ENCODE data around the gene INAFM2. TPM values are rescaled to one million over a fixed set of nuclear protein-coding genes. Genes with fewer than 3 reads are reported as not detected.

The INAFM2 gene
- total and polyA plus RNA-seq, 4 donors, result 26.0 to 70.0 (median 56.5) TPM

DNA sequence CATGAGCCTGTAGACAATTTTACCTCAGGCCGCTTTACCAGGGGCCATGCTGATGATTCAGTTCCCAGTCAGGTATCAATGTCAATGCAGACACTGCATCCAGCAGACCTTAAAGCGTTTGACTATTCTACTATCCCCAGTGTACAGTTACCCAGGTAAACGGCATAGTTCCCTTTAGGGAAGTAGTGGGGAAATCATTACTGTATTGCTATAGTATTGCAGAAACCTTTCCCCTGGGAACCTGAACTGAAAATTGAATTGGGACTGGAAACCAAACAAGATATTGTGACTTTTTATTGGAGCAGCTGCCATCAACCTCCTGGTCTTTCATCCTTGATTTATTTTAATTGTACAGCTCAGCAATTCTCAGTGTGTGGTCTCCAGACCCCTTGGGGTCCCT is 6.6 kb upstream of the INAFM2 start:
- H3K4me1 ChIP-seq (ENCODE audit: control insufficient read depth in 1 of 2, insufficient read depth in 2 of 2, low read length in 2 of 2), result no peaks in the 10 kb centered on the region
- no peaks in the 10 kb centered on the region for H3K9me3 ChIP-seq (ENCODE audit: control insufficient read depth, low read length)
- ATAC-seq (ENCODE audit: low FRiP score) (no peak), DNase-seq (no peak)
- intact Hi-C loops (cut with DNase I), result loop anchor here in 1 of 2 donors (10.0 kb wide), 1 partner anchor 62 kb away; no protein-coding TSS in a partner anchor
- no peak overlapping the region for H3K27ac ChIP-seq (ENCODE audit: low read depth in 1 of 2, low read length in 2 of 2)
- H3K27me3 ChIP-seq (ENCODE audit: control insufficient read depth in 1 of 2, insufficient read depth in 2 of 2, low read length in 1 of 2), result no peaks in the 10 kb centered on the region
- WGBS, 2 donors, result 91 to 93% methylated on average over 3 of the region's 3 CpGs
- H3K36me3 ChIP-seq (ENCODE audit: control insufficient read depth in 1 of 2, insufficient read depth in 2 of 2, low read length in 1 of 2), result no peaks in the 10 kb centered on the region
- H3K4me3 ChIP-seq (ENCODE audit: low read length in 2 of 2), result no peak overlapping the region

DNA sequence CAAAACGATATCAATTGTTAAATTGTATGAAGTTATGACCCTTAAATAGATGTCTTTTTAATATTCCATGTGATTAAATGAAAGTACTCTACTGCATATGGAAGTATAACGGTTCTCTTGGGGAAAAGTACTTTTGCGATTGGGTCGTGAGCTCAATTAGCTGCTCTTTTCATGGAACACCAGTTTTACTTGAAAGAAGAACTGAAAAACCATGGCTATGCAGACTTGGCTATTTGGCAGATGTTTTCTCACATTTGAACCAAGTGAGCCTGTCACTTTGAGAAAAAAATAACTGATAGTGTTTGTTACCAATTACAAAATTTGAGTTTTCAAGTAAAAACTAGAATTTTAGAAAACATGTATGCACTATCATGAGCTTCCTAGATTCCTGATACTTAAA is 5.9 kb upstream of the INAFM2 start:
- no peak for DNase-seq
- no peak for ATAC-seq (ENCODE audit: low FRiP score)
- Histone ChIP-seq H3K4me3 (ENCODE audit: low read length in 2 of 2) (no peak overlapping the region), H3K27me3 (ENCODE audit: control insufficient read depth in 1 of 2, insufficient read depth in 2 of 2, low read length in 1 of 2) (no peaks in the 10 kb centered on the region), H3K9me3 (ENCODE audit: control insufficient read depth, low read length) (no peaks in the 10 kb centered on the region), H3K36me3 (ENCODE audit: control insufficient read depth in 1 of 2, insufficient read depth in 2 of 2, low read length in 1 of 2) (no peaks in the 10 kb centered on the region), H3K27ac (ENCODE audit: low read depth in 1 of 2, low read length in 2 of 2) (no peak overlapping the region), H3K4me1 (ENCODE audit: control insufficient read depth in 1 of 2, insufficient read depth in 2 of 2, low read length in 2 of 2) (no peaks in the 10 kb centered on the region)
- intact Hi-C loops (cut with DNase I), result loop anchor here in 1 of 2 donors (10.0 kb wide), 1 partner anchor 63 kb away; no protein-coding TSS in a partner anchor
- WGBS, 2 donors, result 83 to 90% methylated on average over 4 of the region's 4 CpGs

DNA sequence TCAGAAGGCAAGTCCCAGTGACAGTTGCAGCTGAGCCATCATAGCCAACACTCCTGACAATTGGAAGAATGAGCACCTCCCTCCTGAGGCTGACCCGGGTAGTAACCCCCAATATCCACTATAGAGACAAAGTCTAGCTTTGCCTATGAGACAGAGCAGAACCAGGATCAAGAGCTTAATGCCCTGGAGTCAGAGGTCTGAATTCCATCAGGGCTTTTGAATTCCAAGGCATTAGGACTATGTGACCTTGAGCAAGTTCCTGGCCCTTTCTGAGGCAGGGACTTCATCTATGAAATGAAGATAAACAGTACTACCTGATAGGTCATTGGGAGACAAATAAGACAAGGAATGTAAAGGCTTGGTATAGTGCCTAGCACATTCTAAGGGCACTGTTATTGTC is 3.1 kb upstream of the INAFM2 start:
- DNase-seq, result no peak

DNA sequence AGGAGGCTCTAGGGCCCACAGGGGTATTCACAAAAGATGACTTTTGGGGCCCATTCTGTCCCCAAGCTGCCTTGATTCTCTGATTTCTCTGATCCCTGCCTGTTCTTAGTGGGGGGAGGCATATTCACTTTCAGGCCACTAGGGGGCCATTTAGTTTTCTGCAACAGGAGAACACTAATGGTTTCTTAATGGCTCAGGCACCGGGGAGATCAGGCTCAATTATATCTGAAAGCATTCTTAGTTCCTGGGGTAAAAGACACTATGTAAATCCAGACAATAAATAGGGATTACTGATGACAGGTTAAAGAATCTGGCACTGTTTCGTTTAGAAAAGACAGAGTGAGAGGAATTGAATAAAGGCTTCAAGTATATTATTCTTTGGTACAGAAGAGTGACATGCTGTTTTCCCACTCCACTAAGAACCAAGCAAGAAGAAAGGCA is 2.5 kb upstream of the INAFM2 start:
- WGBS, 2 donors, result 0 to 2% methylated on average over 2 of the region's 2 CpGs
- no peaks in the 10 kb centered on the region for H3K36me3 ChIP-seq (ENCODE audit: control insufficient read depth in 1 of 2, insufficient read depth in 2 of 2, low read length in 1 of 2)
- H3K27me3 ChIP-seq (ENCODE audit: control insufficient read depth in 1 of 2, insufficient read depth in 2 of 2, low read length in 1 of 2), result no peaks in the 10 kb centered on the region
- H3K27ac ChIP-seq (ENCODE audit: low read depth in 1 of 2, low read length in 2 of 2), result no peak overlapping the region
- intact Hi-C loops (cut with DNase I), result loop anchor here in 1 of 2 donors (5.0 kb wide), 2 partner anchors 46 to 101 kb away; no protein-coding TSS in a partner anchor
- DNase-seq (peak in 1 of 2 donors; percentile 59), ATAC-seq (ENCODE audit: low FRiP score) (peak; percentile 51)
- no peaks in the 10 kb centered on the region for H3K4me1 ChIP-seq (ENCODE audit: control insufficient read depth in 1 of 2, insufficient read depth in 2 of 2, low read length in 2 of 2)
- no peaks in the 10 kb centered on the region for H3K9me3 ChIP-seq (ENCODE audit: control insufficient read depth, low read length)
- no peak overlapping the region for H3K4me3 ChIP-seq (ENCODE audit: low read length in 2 of 2)

More for the DNA sequence above, 3.1 kb upstream of the INAFM2 start:
- no peak for ATAC-seq (ENCODE audit: low FRiP score)
- Histone ChIP-seq H3K27me3 (ENCODE audit: control insufficient read depth in 1 of 2, insufficient read depth in 2 of 2, low read length in 1 of 2) (no peaks in the 10 kb centered on the region), H3K4me1 (ENCODE audit: control insufficient read depth in 1 of 2, insufficient read depth in 2 of 2, low read length in 2 of 2) (no peaks in the 10 kb centered on the region), H3K4me3 (ENCODE audit: low read length in 2 of 2) (no peak overlapping the region), H3K27ac (ENCODE audit: low read depth in 1 of 2, low read length in 2 of 2) (no peak overlapping the region), H3K9me3 (ENCODE audit: control insufficient read depth, low read length) (no peaks in the 10 kb centered on the region), H3K36me3 (ENCODE audit: control insufficient read depth in 1 of 2, insufficient read depth in 2 of 2, low read length in 1 of 2) (no peaks in the 10 kb centered on the region)
- intact Hi-C loops (cut with DNase I), result loop anchor here in 1 of 2 donors (5.0 kb wide), 2 partner anchors 47 to 102 kb away; no protein-coding TSS in a partner anchor
- WGBS, 2 donors, result 95 to 96% methylated on average over 1 of the region's 1 CpG

DNA sequence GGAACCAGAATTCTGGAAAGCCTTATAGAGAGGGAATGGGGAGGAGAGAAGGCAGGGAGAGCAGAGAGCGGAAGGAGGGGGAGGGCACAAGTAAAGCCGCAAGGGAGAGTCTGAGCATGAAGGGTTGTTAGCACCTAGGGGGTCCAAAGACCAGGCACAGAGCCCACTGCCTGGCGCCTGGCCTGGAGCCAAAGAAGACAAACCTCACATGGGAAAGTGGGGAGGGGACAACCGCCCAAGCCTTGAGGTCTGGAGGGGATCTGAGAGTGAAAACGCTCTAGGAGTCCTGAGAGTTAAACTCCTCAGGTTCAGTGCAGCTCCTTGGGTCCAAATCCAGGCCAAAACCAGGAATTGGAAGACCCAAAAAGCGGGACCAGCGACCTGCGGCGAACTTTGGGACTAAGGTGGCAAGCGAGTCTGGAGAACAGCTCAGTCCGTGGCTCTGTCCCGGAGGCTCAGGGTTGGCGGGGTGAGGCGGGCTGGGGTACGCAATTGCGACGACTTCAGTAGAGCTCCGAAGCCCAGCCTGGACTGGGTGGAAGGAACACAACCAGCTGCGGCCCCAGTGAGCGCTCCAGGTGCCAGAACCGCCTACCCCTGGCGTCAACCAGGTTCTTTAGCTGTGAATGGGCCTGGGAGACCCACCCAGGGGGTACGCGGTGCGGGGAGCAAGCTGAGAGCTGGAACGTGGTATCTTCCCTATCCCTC is 807 bp upstream of the INAFM2 start:
- DNase-seq, result peak in 1 of 2 donors; percentile 69
- intact Hi-C loops (cut with DNase I), result loop anchor here (2.0 to 5.0 kb wide), 4 partner anchors 16 to 100 kb away; partner anchors contain the start of gene CCDC9B (in 1 of the 2)

DNA sequence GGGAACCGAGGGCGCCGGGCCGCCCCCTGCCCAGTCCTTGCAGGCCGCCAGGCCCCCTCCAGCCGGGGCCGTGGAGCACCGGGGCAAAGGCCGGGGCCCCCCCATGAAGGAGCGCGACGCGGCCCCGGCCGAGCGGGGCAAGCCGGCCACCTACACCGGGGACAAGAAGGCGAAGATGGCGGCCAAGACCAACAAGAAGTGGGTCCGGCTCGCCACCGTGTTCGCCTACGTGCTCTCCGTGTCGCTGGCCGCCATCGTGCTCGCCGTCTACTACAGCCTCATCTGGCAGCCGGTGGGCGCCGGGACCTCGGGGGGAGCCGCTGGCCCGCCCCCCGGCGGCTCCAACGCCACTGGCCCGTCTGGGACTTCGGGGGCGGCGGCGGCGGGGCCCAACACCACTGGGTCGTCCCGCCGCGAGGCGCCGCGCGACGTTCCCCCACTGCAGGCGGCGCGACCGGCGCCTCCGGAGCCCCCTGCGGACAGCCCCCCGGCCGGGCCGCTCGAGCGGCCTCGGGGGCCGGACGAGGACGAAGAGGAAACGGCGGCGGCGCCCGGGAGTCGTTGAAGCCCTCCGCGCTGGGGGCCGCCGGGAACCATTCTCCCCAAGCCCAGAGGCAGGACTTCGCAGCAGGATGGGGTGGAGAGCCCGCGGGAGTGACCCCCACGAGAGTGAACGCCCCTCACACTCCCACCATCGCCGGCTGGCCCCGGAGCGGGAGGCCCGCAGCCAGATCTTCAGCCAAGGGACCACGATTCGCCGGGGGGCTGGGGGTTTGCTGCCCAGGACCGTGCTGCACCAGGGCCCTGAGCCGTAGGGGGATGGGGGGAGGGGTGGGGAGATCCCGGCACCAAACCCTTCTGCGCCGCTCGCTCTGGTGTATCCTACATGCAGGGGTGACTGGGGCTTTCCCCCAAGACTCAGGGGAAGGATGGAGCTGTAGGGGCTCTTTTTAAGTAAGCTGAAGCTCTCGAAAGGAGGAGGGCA is 753 bp downstream of the INAFM2 start:
- intact Hi-C loops (cut with DNase I), result loop anchor here (2.0 to 5.0 kb wide), 4 partner anchors 15 to 98 kb away; partner anchors contain the start of gene CCDC9B (in 1 of the 2)
- peaks cover 3 to 5% of the 10 kb centered on the region in 2 donors for H3K4me1 ChIP-seq (ENCODE audit: control insufficient read depth in 1 of 2, insufficient read depth in 2 of 2, low read length in 2 of 2)
- peak; percentile 69 to 86 for DNase-seq
- WGBS, 2 donors, result 0 to 1% methylated on average over 54 to 101 of the region's 101 CpGs
- peak overlapping the region; percentile 96 to 97 for H3K4me3 ChIP-seq (ENCODE audit: low read length in 2 of 2)
- H3K36me3 ChIP-seq (ENCODE audit: control insufficient read depth in 1 of 2, insufficient read depth in 2 of 2, low read length in 1 of 2), result no peaks in the 10 kb centered on the region
- H3K9me3 ChIP-seq (ENCODE audit: control insufficient read depth, low read length), result no peaks in the 10 kb centered on the region
- ATAC-seq (ENCODE audit: low FRiP score), result no peak
- no peaks in the 10 kb centered on the region for H3K27me3 ChIP-seq (ENCODE audit: control insufficient read depth in 1 of 2, insufficient read depth in 2 of 2, low read length in 1 of 2)
- peak overlapping the region; percentile 91 to 95 for H3K27ac ChIP-seq (ENCODE audit: low read depth in 1 of 2, low read length in 2 of 2)

More for the DNA sequence above, 807 bp upstream of the INAFM2 start:
- Histone ChIP-seq H3K4me1 (ENCODE audit: control insufficient read depth in 1 of 2, insufficient read depth in 2 of 2, low read length in 2 of 2) (peaks cover 0 to 3% of the 10 kb centered on the region in 2 donors), H3K27me3 (ENCODE audit: control insufficient read depth in 1 of 2, insufficient read depth in 2 of 2, low read length in 1 of 2) (no peaks in the 10 kb centered on the region), H3K4me3 (ENCODE audit: low read length in 2 of 2) (peak overlapping the region in 1 of 2 donors; percentile 30), H3K36me3 (ENCODE audit: control insufficient read depth in 1 of 2, insufficient read depth in 2 of 2, low read length in 1 of 2) (no peaks in the 10 kb centered on the region), H3K27ac (ENCODE audit: low read depth in 1 of 2, low read length in 2 of 2) (peak overlapping the region in 1 of 2 donors; percentile 86), H3K9me3 (ENCODE audit: control insufficient read depth, low read length) (no peaks in the 10 kb centered on the region)
- peak; percentile 45 for ATAC-seq (ENCODE audit: low FRiP score)
- 6% methylated on average over 26 of the region's 26 CpGs for WGBS, 2 donors

DNA sequence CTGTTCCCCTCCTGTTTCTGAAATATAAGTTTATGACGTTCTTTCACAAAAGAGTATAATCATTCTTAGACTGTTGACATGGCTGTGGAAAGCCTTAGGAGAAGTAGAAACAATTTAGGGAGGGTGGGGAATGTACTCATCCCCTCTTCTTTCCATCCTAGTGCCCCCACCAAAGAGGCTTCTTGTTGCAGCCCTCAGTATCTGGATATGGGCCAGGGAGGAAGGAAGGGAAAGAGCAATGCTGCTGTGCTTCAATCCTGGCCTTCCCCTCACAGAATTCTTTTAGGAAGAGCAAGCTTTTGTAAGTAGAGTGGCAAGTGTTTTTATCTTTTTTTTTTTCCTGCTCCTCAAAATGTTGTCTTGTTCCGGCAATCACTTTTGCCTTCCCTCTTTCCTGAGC is 1.7 kb downstream of the INAFM2 start:
- Histone ChIP-seq H3K9me3 (ENCODE audit: control insufficient read depth, low read length) (no peaks in the 10 kb centered on the region), H3K27me3 (ENCODE audit: control insufficient read depth in 1 of 2, insufficient read depth in 2 of 2, low read length in 1 of 2) (no peaks in the 10 kb centered on the region), H3K4me3 (ENCODE audit: low read length in 2 of 2) (peak overlapping the region; percentile 96 to 97), H3K27ac (ENCODE audit: low read depth in 1 of 2, low read length in 2 of 2) (peak overlapping the region; percentile 70 to 95), H3K4me1 (ENCODE audit: control insufficient read depth in 1 of 2, insufficient read depth in 2 of 2, low read length in 2 of 2) (peaks cover 5% of the 10 kb centered on the region in 2 donors), H3K36me3 (ENCODE audit: control insufficient read depth in 1 of 2, insufficient read depth in 2 of 2, low read length in 1 of 2) (no peaks in the 10 kb centered on the region)
- DNase-seq (no peak), ATAC-seq (ENCODE audit: low FRiP score) (no peak)
- WGBS, 2 donors, result 16 to 28% methylated on average over 2 of the region's 2 CpGs
- intact Hi-C loops (cut with DNase I), result no loop called here

DNA sequence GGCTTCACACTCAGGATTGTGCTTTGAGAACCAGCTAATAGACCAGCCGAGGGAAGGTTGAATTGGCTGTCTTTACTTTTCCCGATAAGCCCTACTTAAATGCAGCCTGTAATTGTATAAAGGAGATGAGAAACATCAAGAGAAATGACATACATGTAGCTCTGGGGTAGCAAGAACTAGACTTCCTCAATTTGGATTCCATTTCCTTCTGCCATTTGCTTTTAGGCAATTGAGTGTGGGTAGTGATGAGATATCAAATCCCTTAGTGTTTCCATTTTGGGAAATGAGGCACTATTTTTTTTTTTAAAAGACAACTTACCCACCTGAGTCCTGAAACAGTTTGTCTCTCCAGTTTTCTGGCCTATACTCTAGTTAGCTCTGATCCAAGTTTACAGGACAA is 2.2 kb downstream of the INAFM2 start:
- H3K27me3 ChIP-seq (ENCODE audit: control insufficient read depth in 1 of 2, insufficient read depth in 2 of 2, low read length in 1 of 2), result no peaks in the 10 kb centered on the region
- H3K4me3 ChIP-seq (ENCODE audit: low read length in 2 of 2), result peak overlapping the region; percentile 96 to 97
- H3K36me3 ChIP-seq (ENCODE audit: control insufficient read depth in 1 of 2, insufficient read depth in 2 of 2, low read length in 1 of 2), result no peaks in the 10 kb centered on the region
- no peaks in the 10 kb centered on the region for H3K9me3 ChIP-seq (ENCODE audit: control insufficient read depth, low read length)
- no peak overlapping the region for H3K27ac ChIP-seq (ENCODE audit: low read depth in 1 of 2, low read length in 2 of 2)
- ATAC-seq (ENCODE audit: low FRiP score) (no peak), DNase-seq (no peak)
- intact Hi-C loops (cut with DNase I), result no loop called here
- WGBS, 2 donors, result 47% methylated on average over 2 of the region's 2 CpGs
- peaks cover 5% of the 10 kb centered on the region in 2 donors for H3K4me1 ChIP-seq (ENCODE audit: control insufficient read depth in 1 of 2, insufficient read depth in 2 of 2, low read length in 2 of 2)

Measured in aorta (tissue), 5 donors.